IgD-negative memory B cell (primary cell): ENCODE measurements around the gene DIAPH3. TPM values are rescaled to one million over a fixed set of nuclear protein-coding genes. Genes with fewer than 3 reads are reported as not detected.

Experiments
- H3K27ac Mint-ChIP-seq, 3 donors: one replicate each; pipeline ENCODE4 v1.8.0; 2020 to 2022; ENCODE audit warnings: mild to moderate bottlenecking in 3 of 3, mixed read lengths in 3 of 3, moderate library complexity in 1 of 3
- H3K27me3 Mint-ChIP-seq: one replicate; pipeline ENCODE4 v1.8.0; 2021; ENCODE audit warnings: mixed read lengths
- H3K36me3 Mint-ChIP-seq: one replicate; pipeline ENCODE4 v1.8.0; 2020; ENCODE audit warnings: mild to moderate bottlenecking, mixed read lengths
- H3K4me1 Mint-ChIP-seq, 3 donors: one replicate each; pipeline ENCODE4 v1.8.0; 2020 to 2022; ENCODE audit warnings: mixed read lengths in 3 of 3, mild to moderate bottlenecking in 1 of 3
- H3K4me3 Mint-ChIP-seq, 4 donors: one replicate each; pipeline ENCODE4 v1.8.0; 2020 to 2022; ENCODE audit warnings: mild to moderate bottlenecking in 4 of 4, mixed read lengths in 4 of 4, moderate library complexity in 3 of 4
- H3K9me3 Mint-ChIP-seq, 3 donors: one replicate each; pipeline ENCODE4 v1.8.0; 2020 to 2021; ENCODE audit warnings: mixed read lengths in 3 of 3, mild to moderate bottlenecking in 1 of 3
- polyA plus RNA-seq: library from polyadenylated mRNA; unstranded; fragments of 300-500 nt; fragmentation: Illumina TruSeq; gene quantifications from one replicate; pipeline ENCODE4 v1.2.3, GENCODE V29; 2021

Gene DIAPH3
- polyA plus RNA-seq, 1 donor from 2014 or later, result not detected

- H3K27ac Mint-ChIP-seq, result no peak overlapping the region
- no peak overlapping the region for H3K4me3 Mint-ChIP-seq
- H3K27me3 Mint-ChIP-seq, result no peaks in the 10 kb centered on the region
- no peaks in the 10 kb centered on the region for H3K4me1 Mint-ChIP-seq
- H3K36me3 Mint-ChIP-seq, result no peaks in the 10 kb centered on the region
- no peaks in the 10 kb centered on the region for H3K9me3 Mint-ChIP-seq
These were observed 328.9 kb downstream of the DIAPH3 start for GRCh38 chr13:59834801-59835200.

- H3K27me3 Mint-ChIP-seq, result no peaks in the 10 kb centered on the region
- no peaks in the 10 kb centered on the region for H3K9me3 Mint-ChIP-seq
- no peak overlapping the region for H3K27ac Mint-ChIP-seq
- H3K4me1 Mint-ChIP-seq, result no peaks in the 10 kb centered on the region
- H3K4me3 Mint-ChIP-seq, result no peak overlapping the region
- H3K36me3 Mint-ChIP-seq, result no peaks in the 10 kb centered on the region
These were observed 334.0 kb downstream of the DIAPH3 start for GRCh38 chr13:59829690-59830089.

- H3K27me3 Mint-ChIP-seq, result no peaks in the 10 kb centered on the region
- no peak overlapping the region for H3K4me3 Mint-ChIP-seq
- no peaks in the 10 kb centered on the region for H3K4me1 Mint-ChIP-seq
- no peaks in the 10 kb centered on the region for H3K36me3 Mint-ChIP-seq
- no peak overlapping the region for H3K27ac Mint-ChIP-seq
- H3K9me3 Mint-ChIP-seq, result no peaks in the 10 kb centered on the region
These were observed 340.2 kb downstream of the DIAPH3 start for GRCh38 chr13:59823486-59823885.

GRCh38 chr13:59809564-59809963 lies 354.2 kb downstream of the DIAPH3 start:
- Mint-ChIP-seq H3K4me1 (no peaks in the 10 kb centered on the region), H3K27me3 (no peaks in the 10 kb centered on the region), H3K9me3 (no peaks in the 10 kb centered on the region), H3K4me3 (no peak overlapping the region), H3K36me3 (no peaks in the 10 kb centered on the region), H3K27ac (no peak overlapping the region)

GRCh38 chr13:59806801-59807200 lies 356.9 kb downstream of the DIAPH3 start:
- Mint-ChIP-seq H3K36me3 (no peaks in the 10 kb centered on the region), H3K4me1 (no peaks in the 10 kb centered on the region), H3K9me3 (no peaks in the 10 kb centered on the region), H3K27ac (no peak overlapping the region), H3K27me3 (no peaks in the 10 kb centered on the region), H3K4me3 (no peak overlapping the region)

DNA sequence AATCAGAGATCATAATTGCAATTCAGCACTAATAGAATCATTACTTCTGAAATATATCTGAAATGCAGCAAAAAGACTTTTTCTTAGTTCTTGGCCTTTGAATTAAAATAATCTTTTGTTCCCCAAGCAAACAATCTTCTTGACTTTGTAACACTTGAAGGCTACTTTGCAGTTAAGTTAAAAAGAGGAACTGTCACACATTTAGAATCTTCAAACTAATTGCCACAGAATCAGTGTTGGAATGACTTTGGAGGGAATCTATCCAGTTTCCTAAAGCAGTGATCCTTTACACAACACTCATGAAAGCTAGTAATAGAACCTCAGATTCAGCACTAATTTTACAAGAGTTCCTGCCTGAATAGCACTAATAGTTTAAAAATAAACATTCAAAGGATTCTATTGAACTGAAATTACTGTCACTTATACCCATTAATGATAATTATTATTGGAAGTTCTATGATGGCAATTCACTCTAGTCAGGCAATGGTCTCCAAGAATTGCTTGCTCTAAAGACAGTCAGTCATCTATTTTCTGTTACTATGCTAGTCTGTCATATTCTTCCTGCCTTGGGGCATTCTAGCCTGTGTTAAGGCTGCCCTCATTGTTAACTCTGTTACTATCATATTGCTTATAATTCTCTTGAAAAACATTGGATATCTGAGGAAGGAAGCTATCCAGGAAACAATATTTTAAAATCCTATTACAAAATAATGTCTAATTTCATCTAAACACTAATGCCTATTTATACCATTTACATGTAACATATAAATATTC lies 362.4 kb downstream of the DIAPH3 start:
- H3K36me3 Mint-ChIP-seq, result no peaks in the 10 kb centered on the region
- H3K4me1 Mint-ChIP-seq, result peaks cover 0 to 2% (median 0%) of the 10 kb centered on the region in 3 donors
- no peak overlapping the region for H3K4me3 Mint-ChIP-seq
- H3K9me3 Mint-ChIP-seq, result no peaks in the 10 kb centered on the region
- H3K27ac Mint-ChIP-seq, result no peak overlapping the region
- no peaks in the 10 kb centered on the region for H3K27me3 Mint-ChIP-seq

- no peaks in the 10 kb centered on the region for H3K27me3 Mint-ChIP-seq
- H3K27ac Mint-ChIP-seq, result no peak overlapping the region
- H3K36me3 Mint-ChIP-seq, result no peaks in the 10 kb centered on the region
- no peaks in the 10 kb centered on the region for H3K9me3 Mint-ChIP-seq
- no peaks in the 10 kb centered on the region for H3K4me1 Mint-ChIP-seq
- no peak overlapping the region for H3K4me3 Mint-ChIP-seq
These were observed 370.6 kb downstream of the DIAPH3 start for GRCh38 chr13:59793107-59793506.

DNA sequence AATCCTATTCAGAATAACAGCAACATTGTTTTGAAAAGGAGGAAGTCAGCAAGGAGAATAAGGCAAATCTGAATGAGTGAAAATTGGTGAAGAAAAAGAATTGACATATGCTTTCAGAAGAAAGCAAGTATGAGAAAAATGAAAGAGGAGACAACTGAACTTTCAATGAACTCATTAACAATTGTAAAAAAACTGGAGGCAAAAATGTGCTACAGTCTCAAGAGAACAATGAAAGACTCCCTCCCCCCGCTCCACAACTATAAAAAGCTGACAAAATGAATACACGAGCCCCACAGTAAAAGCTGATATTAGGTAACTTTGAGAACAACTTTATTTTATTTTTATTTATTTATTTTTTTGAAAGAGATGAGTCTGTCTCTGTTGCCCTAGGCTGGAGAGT lies 373.1 kb downstream of the DIAPH3 start:
- Mint-ChIP-seq H3K27ac (no peak overlapping the region), H3K4me1 (no peaks in the 10 kb centered on the region), H3K27me3 (no peaks in the 10 kb centered on the region), H3K9me3 (no peaks in the 10 kb centered on the region), H3K4me3 (no peak overlapping the region), H3K36me3 (no peaks in the 10 kb centered on the region)

DNA sequence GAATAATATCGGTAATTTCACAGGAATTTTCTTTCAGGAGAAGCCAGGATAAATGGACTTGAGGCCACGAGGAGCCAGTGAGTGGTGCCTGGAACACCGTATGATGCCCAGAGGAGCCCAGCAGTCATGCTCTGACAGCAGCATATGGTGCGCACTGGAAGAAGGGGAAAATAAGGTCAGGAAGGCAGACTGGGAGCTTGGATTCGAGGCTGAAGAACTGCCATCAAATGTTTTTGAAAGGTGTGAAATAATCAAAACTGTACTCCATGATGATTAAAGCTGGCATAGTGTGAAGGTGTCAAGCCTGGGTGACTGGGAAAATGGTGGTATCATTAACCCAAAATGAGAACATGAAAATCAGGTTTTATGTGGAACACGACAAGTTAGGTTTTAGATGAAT lies 374.2 kb downstream of the DIAPH3 start:
- no peaks in the 10 kb centered on the region for H3K27me3 Mint-ChIP-seq
- H3K27ac Mint-ChIP-seq, result no peak overlapping the region
- no peaks in the 10 kb centered on the region for H3K36me3 Mint-ChIP-seq
- H3K9me3 Mint-ChIP-seq, result no peaks in the 10 kb centered on the region
- no peaks in the 10 kb centered on the region for H3K4me1 Mint-ChIP-seq
- H3K4me3 Mint-ChIP-seq, result no peak overlapping the region

DNA sequence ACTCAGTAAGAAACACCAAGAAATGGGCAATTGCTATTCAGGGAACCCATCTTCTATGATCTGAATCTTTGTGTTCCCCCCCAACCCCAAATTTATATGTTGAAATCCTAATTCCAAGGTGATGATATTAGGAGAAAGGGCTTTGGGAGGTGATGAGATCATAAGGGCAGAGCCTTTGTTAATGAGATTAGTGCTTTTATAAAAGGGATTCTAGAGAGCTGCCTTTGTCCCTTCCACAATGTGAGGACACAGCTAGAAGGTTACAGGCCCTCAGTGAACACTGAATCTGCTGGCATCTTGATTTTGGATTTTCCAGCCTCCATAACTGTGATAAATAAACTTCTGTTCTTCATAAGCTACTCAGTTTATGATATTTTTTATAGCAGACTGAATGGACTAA lies 376.0 kb downstream of the DIAPH3 start:
- no peaks in the 10 kb centered on the region for H3K36me3 Mint-ChIP-seq
- H3K27ac Mint-ChIP-seq, result no peak overlapping the region
- H3K27me3 Mint-ChIP-seq, result no peaks in the 10 kb centered on the region
- no peaks in the 10 kb centered on the region for H3K9me3 Mint-ChIP-seq
- H3K4me1 Mint-ChIP-seq, result no peaks in the 10 kb centered on the region
- H3K4me3 Mint-ChIP-seq, result no peak overlapping the region

DNA sequence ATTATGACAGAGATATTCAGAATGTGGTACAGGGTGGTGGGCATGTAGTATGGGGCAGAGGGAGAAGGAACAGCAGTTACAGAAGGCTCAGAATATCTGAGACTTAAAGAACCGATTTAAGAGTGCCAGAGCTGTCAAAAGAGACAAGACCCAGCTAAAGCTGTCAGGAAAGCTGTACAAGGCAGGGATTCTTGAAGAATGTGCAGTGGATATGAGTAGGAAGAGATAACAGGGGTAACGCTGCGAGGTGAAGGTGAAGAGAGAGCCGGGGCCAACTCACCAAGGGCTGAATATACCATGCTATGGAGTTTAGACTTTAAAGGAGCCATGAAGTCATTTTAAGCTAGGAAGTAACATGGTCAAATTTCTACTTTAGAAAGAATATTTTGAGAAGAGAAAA lies 381.0 kb downstream of the DIAPH3 start:
- Mint-ChIP-seq H3K27ac (no peak overlapping the region), H3K4me1 (no peaks in the 10 kb centered on the region), H3K27me3 (no peaks in the 10 kb centered on the region), H3K36me3 (no peaks in the 10 kb centered on the region), H3K9me3 (no peaks in the 10 kb centered on the region), H3K4me3 (no peak overlapping the region)

DNA sequence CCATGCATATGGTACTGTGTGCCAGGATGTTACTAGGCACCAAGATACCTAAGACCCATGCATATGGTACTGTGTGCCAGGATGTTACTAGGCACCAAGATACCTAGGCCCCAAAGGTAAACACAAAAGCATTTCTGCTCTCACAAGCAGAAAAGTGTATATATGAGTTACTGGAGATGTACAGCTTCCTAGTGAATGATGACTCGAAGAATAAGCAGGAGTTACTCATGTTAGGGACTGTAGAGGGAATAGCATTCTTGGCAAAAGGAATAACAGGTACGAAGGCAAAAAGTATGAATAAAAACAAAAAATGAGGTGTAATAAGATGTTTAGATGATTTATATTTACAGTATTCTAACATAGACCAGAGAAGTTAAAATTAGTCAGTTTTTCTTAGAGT lies 383.7 kb downstream of the DIAPH3 start:
- Mint-ChIP-seq H3K4me1 (no peaks in the 10 kb centered on the region), H3K27me3 (no peaks in the 10 kb centered on the region), H3K36me3 (no peaks in the 10 kb centered on the region), H3K27ac (no peak overlapping the region), H3K9me3 (no peaks in the 10 kb centered on the region), H3K4me3 (no peak overlapping the region)

GRCh38 chr13:59776924-59777690 lies 386.6 kb downstream of the DIAPH3 start:
- Mint-ChIP-seq H3K36me3 (no peaks in the 10 kb centered on the region), H3K27ac (no peak overlapping the region), H3K9me3 (no peaks in the 10 kb centered on the region), H3K4me3 (no peak overlapping the region), H3K4me1 (no peaks in the 10 kb centered on the region), H3K27me3 (no peaks in the 10 kb centered on the region)

DNA sequence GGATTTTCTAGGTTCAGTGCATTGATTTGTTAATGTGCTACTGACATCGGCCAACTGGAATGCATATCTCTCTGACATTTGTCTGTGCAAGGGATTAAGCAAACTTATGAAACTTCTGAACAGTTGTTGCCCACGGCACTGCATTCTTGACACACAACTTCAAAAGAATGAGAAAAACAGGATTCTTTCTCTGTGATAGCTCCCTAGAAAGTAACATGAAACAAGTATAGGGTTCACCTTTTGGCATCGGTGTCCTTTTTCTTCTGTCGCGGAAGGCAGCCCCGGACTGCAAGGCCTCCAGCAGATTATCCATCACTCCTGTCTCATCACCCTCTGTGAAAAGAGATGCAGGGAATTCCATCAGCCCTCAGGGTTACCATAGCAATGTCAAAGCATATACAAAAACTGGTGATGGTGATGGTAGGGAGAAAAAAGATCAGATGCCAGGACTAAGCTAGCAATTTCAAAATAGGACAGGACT lies 389.2 kb downstream of the DIAPH3 start:
- no peak overlapping the region for H3K4me3 Mint-ChIP-seq
- H3K27ac Mint-ChIP-seq, result no peak overlapping the region
- no peaks in the 10 kb centered on the region for H3K4me1 Mint-ChIP-seq
- H3K27me3 Mint-ChIP-seq, result no peaks in the 10 kb centered on the region
- H3K9me3 Mint-ChIP-seq, result no peaks in the 10 kb centered on the region
- H3K36me3 Mint-ChIP-seq, result no peaks in the 10 kb centered on the region

GRCh38 chr13:59771272-59771671 lies 392.5 kb downstream of the DIAPH3 start:
- Mint-ChIP-seq H3K4me3 (no peak overlapping the region), H3K4me1 (no peaks in the 10 kb centered on the region), H3K36me3 (no peaks in the 10 kb centered on the region), H3K27me3 (no peaks in the 10 kb centered on the region), H3K27ac (peak overlapping the region in 1 of 3 donors; percentile 41), H3K9me3 (no peaks in the 10 kb centered on the region)

- Mint-ChIP-seq H3K36me3 (no peaks in the 10 kb centered on the region), H3K4me1 (no peaks in the 10 kb centered on the region), H3K9me3 (no peaks in the 10 kb centered on the region), H3K27me3 (no peaks in the 10 kb centered on the region), H3K27ac (no peak overlapping the region), H3K4me3 (no peak overlapping the region)
These were observed 393.3 kb downstream of the DIAPH3 start for GRCh38 chr13:59770451-59770850.
